Measurements from ENCODE around the gene NRAP. TPM values are rescaled to one million over a fixed set of nuclear protein-coding genes. Genes with fewer than 3 reads are reported as not detected.

NRAP gene
- total RNA-seq, 1 experiment from 2014 or later: not detected

- no peak overlapping the region for H3K56ac ChIP-seq (ENCODE audit: insufficient read length, low read depth, low read length)
- peaks cover 90% of the 10 kb centered on the region for H3K27me3 ChIP-seq (ENCODE audit: insufficient read depth, low read length)
- H3K14ac ChIP-seq (ENCODE audit: insufficient read depth, low read length): no peak overlapping the region
- peaks cover 39 to 50% of the 10 kb centered on the region in 2 experiments for H3K4me1 Mint-ChIP-seq
- no peak overlapping the region for H2BK15ac ChIP-seq (ENCODE audit: low read depth, low read length)
- no peak overlapping the region for H2BK12ac ChIP-seq (ENCODE audit: insufficient read length, low read depth, low read length)
- no peak overlapping the region for H4K5ac ChIP-seq (ENCODE audit: insufficient read length, low read depth, low read length)
- no peaks in the 10 kb centered on the region for H3K79me1 ChIP-seq (ENCODE audit: insufficient read depth, low read depth, low read length, poor library complexity, severe bottlenecking)
- no peak for TF ChIP-seq CTCF (conservative IDR thresholded peaks at IDR 0.05)
- H3T11ph ChIP-seq (ENCODE audit: low read length): no peak overlapping the region
- H3K4ac ChIP-seq (ENCODE audit: low read depth, low read length): no peak overlapping the region
- no peak overlapping the region for H2AFZ ChIP-seq (ENCODE audit: low read length)
- H3K4me2 ChIP-seq (ENCODE audit: insufficient read depth, insufficient read length, low read length): no peak overlapping the region
- H3K23me2 ChIP-seq (ENCODE audit: insufficient read length, low read depth, low read length, poor library complexity, severe bottlenecking): no peaks in the 10 kb centered on the region
- H3K79me2 ChIP-seq (ENCODE audit: insufficient read depth, low read length): no peaks in the 10 kb centered on the region
- H3K9me3 ChIP-seq (ENCODE audit: control insufficient read depth, low read depth, low read length): no peaks in the 10 kb centered on the region
- H3K23ac ChIP-seq (ENCODE audit: insufficient read length, low read depth, low read length): no peak overlapping the region
- H3K4me1 ChIP-seq (ENCODE audit: insufficient read depth, low read length): peaks cover 2% of the 10 kb centered on the region; the same call in 1 of the 2 replicates
- no peak overlapping the region for H2BK20ac ChIP-seq (ENCODE audit: low read depth, low read length, poor library complexity, severe bottlenecking)
- no peak overlapping the region for H3K9ac ChIP-seq (ENCODE audit: extremely low read depth, insufficient read length, low read length)
- no peak for DNase-seq
- no peak overlapping the region for H4K8ac ChIP-seq (replicated peaks; ENCODE audit: insufficient read length, low read depth, low read length)
- H2BK120ac ChIP-seq (ENCODE audit: low read depth, low read length, poor library complexity, severe bottlenecking): no peak overlapping the region
- WGBS (ENCODE audit: extremely low coverage, insufficient read length, low lambda C conversion rate): no CpG with 5 or more reads among the region's 9 CpGs
- H3K36me3 Mint-ChIP-seq (ENCODE audit: insufficient read depth in 1 of 3, low read depth in 3 of 3): no peaks in the 10 kb centered on the region
- no peaks in the 10 kb centered on the region for H4K20me1 ChIP-seq (ENCODE audit: control insufficient read depth, insufficient read depth, insufficient read length)
- H4K91ac ChIP-seq (ENCODE audit: insufficient read length, low read depth, low read length): no peak overlapping the region
- H2AK5ac ChIP-seq (ENCODE audit: insufficient read length, low read length): no peak overlapping the region
- H3K27ac ChIP-seq (ENCODE audit: insufficient read length, low read depth, low read length): no peak overlapping the region
- no peak overlapping the region; a peak in 1 of 7 replicates for H3K27ac Mint-ChIP-seq
- H3K18ac ChIP-seq (ENCODE audit: insufficient read length, low read depth, low read length): no peak overlapping the region
- no peak overlapping the region for H3K4me3 Mint-ChIP-seq
- no peak overlapping the region for H2BK5ac ChIP-seq (ENCODE audit: insufficient read length, low read length)
- peaks cover 100% of the 10 kb centered on the region for H3K27me3 Mint-ChIP-seq (ENCODE audit: low read depth)
- H3K9me3 Mint-ChIP-seq: peaks cover 4 to 19% of the 10 kb centered on the region in 2 experiments; a peak in 3 of 5 replicates
Observed at GRCh38 chr10:113557424-113557862, 106.4 kb downstream of the NRAP start.

Measured in H9 (cell line).